HCT116 (cell line): ENCODE results near the gene ID1. TPM values are rescaled to one million over a fixed set of nuclear protein-coding genes. Genes with fewer than 3 reads are reported as not detected.

Experiments used
- ATAC-seq: fragments of 200-7000 bp; cut with Tn5 transposase; 2 replicates; pipeline ENCODE4 v1.9.1; 2020; ENCODE audit warnings: mild to moderate bottlenecking, moderate library complexity
- BruUV-seq: library from RNA; stranded (reverse); fragments of 400-500 nt; replicated peaks from 2 replicates; lab custom pipeline; 2021; lab: Mats Ljungman, UMichigan
- CTCF ChIA-PET: fragments of 300-600 bp; sonication (Branson Sonifier 250); formaldehyde crosslinking; loops from one replicate; lab custom pipeline; 2021; ENCODE audit warnings: antibody characterized with exemption; lab: Charles Lee
- POLR2A ChIA-PET: fragments of 300-600, 350-600 bp; sonication (Branson Sonifier 250); formaldehyde crosslinking; loops from one replicate; lab custom pipeline; 2021; ENCODE audit warnings: antibody characterized with exemption; lab: Charles Lee
- RAD21 ChIA-PET, 2 experiments: fragments of 300-600 bp; sonication (Branson Sonifier 250); formaldehyde crosslinking; loops; one replicate each; lab custom pipeline; 2023; ENCODE audit warnings: low total read pairs in 2 of 2; ENCODE audit not compliant: uncharacterized antibody in 2 of 2, unreplicated experiment in 2 of 2, low non-redundant PET in 1 of 2; lab: Charles Lee
- DNase-seq: peaks from one replicate; pipeline ENCODE4 v3.0.0-alpha.2; 2010; ENCODE audit warnings: low read depth, low spot score
- H2AFZ ChIP-seq: fragments of 200-600 bp; shearing (Covaris generic), sonication (generic); 2 replicates; pipeline ENCODE4 v1.6.1; 2017; ENCODE audit warnings: low read depth, mixed run types, mixed read lengths, antibody characterized with exemption, low read length; ENCODE audit not compliant: poor library complexity, severe bottlenecking
- H3K27ac ChIP-seq: 2 replicates; pipeline ENCODE4 v1.5.1; 2012; ENCODE audit warnings: low read depth, low read length
- H3K27me3 ChIP-seq: fragments of 200-600 bp; sonication (generic); 2 replicates; pipeline ENCODE4 v1.6.1; 2016; ENCODE audit warnings: mixed run types, low read length, mixed read lengths; ENCODE audit not compliant: insufficient read depth
- H3K36me3 ChIP-seq, 2 experiments: fragments of 200-500 bp in 1 of 2; fragments of 200-600 bp in 1 of 2; sonication (Bioruptor generic) in 1 of 2; sonication (generic) in 1 of 2; 2 replicates each; pipeline versions ENCODE4 v1.5.1 to v1.6.1; 2014 to 2016; ENCODE audit warnings: low read length in 2 of 2, inconsistent platforms in 1 of 2, mixed read lengths in 1 of 2, mixed run types in 1 of 2; ENCODE audit not compliant: insufficient read depth in 2 of 2, control insufficient read depth in 1 of 2
- H3K4me1 ChIP-seq, 2 experiments: fragments of 200-600 bp in 1 of 2; sonication (generic) in 1 of 2; 2 replicates each; pipeline versions ENCODE4 v1.5.1 to v1.6.1; 2012 to 2017; ENCODE audit warnings: low read length in 2 of 2, inconsistent platforms in 1 of 2, mild to moderate bottlenecking in 1 of 2, mixed read lengths in 1 of 2, mixed run types in 1 of 2, moderate library complexity in 1 of 2; ENCODE audit not compliant: insufficient read depth in 2 of 2, control insufficient read depth in 1 of 2
- H3K4me2 ChIP-seq: fragments of 200-600 bp; sonication (generic); 2 replicates; pipeline ENCODE4 v1.6.1; 2017; ENCODE audit warnings: mixed run types, low read length, mixed read lengths
- H3K4me3 ChIP-seq, 2 experiments: fragments of 200-600 bp in 1 of 2; sonication (generic) in 1 of 2; replicated peaks in 1 of 2; 2 replicates each; pipeline ENCODE4 v1.5.1; 2011 to 2016; ENCODE audit warnings: low read length in 2 of 2, control low read depth in 1 of 2, low read depth in 1 of 2, mild to moderate bottlenecking in 1 of 2, mixed read lengths in 1 of 2, mixed run types in 1 of 2
- H3K79me2 ChIP-seq: fragments of 200-600 bp; sonication (generic); 2 replicates; pipeline ENCODE4 v1.6.1; 2017; ENCODE audit warnings: mild to moderate bottlenecking, mixed run types, low read length, moderate library complexity, mixed read lengths; ENCODE audit not compliant: insufficient read depth
- H3K9ac ChIP-seq: fragments of 200-600 bp; sonication (generic); 2 replicates; pipeline ENCODE4 v1.6.1; 2016; ENCODE audit warnings: low read length, mixed read lengths
- H3K9me2 ChIP-seq: fragments of 200-600 bp; sonication (generic), shearing (Covaris generic); 2 replicates; pipeline ENCODE4 v1.6.1; 2017; ENCODE audit warnings: mixed run types, mild to moderate bottlenecking, moderate library complexity; ENCODE audit not compliant: insufficient read depth
- H3K9me3 ChIP-seq, 2 experiments: fragments of 200-500 bp in 1 of 2; fragments of 200-600 bp in 1 of 2; sonication (Bioruptor generic) in 1 of 2; sonication (generic) in 1 of 2; 2 replicates each; pipeline ENCODE4 v1.6.1; 2014 to 2017; ENCODE audit warnings: low read length in 2 of 2, mixed read lengths in 2 of 2, inconsistent platforms in 1 of 2, low read depth in 1 of 2, mild to moderate bottlenecking in 1 of 2, mixed run types in 1 of 2, moderate library complexity in 1 of 2; ENCODE audit not compliant: control insufficient read depth in 1 of 2, insufficient read depth in 1 of 2
- H4K20me1 ChIP-seq: fragments of 200-600 bp; sonication (generic), shearing (Covaris generic); 2 replicates; pipeline ENCODE4 v1.6.1; 2017; ENCODE audit warnings: mixed run types, mild to moderate bottlenecking, moderate library complexity; ENCODE audit not compliant: insufficient read depth
- ATF3 ChIP-seq: IDR thresholded peaks from 2 replicates; pipeline ENCODE4 v1.6.1; 2012
- CBX3 ChIP-seq: IDR thresholded peaks from 2 replicates; pipeline ENCODE4 v1.6.1; 2012; ENCODE audit warnings: low read depth
- ELF1 ChIP-seq: IDR thresholded peaks from 2 replicates; pipeline ENCODE4 v1.6.1; 2012; ENCODE audit warnings: low read depth, borderline replicate concordance
- EZH2 ChIP-seq: fragments of 200-600 bp; sonication (generic); IDR thresholded peaks from 2 replicates; pipeline ENCODE4 v1.6.1; 2017; ENCODE audit warnings: antibody characterized with exemption, mixed run types
- FOSL1 ChIP-seq: IDR thresholded peaks from 2 replicates; pipeline ENCODE4 v1.6.1; 2012; ENCODE audit warnings: low read depth
- JUND ChIP-seq: IDR thresholded peaks from 2 replicates; pipeline ENCODE4 v1.6.1; 2012
- POLR2A ChIP-seq: IDR thresholded peaks from 2 replicates; pipeline ENCODE4 v1.7.0; 2011; ENCODE audit warnings: borderline replicate concordance; ENCODE audit not compliant: insufficient read depth, insufficient read length; ENCODE audit errors: extremely low read depth
- POLR2AphosphoS5 ChIP-seq: IDR thresholded peaks from 2 replicates; pipeline ENCODE4 v1.6.1; 2011; ENCODE audit warnings: mild to moderate bottlenecking, low read depth, low read length, moderate library complexity
- RAD21 ChIP-seq: IDR thresholded peaks from 2 replicates; pipeline ENCODE4 v1.6.1; 2012; ENCODE audit warnings: low read depth, mild to moderate bottlenecking
- SIN3A ChIP-seq: IDR thresholded peaks from 2 replicates; pipeline ENCODE4 v1.6.1; 2012; ENCODE audit warnings: low read depth
- SP1 ChIP-seq: IDR thresholded peaks from 2 replicates; pipeline ENCODE4 v1.6.1; 2012; ENCODE audit warnings: low read depth
- YY1 ChIP-seq: IDR thresholded peaks from 2 replicates; pipeline ENCODE4 v1.6.1; 2011; ENCODE audit warnings: low read length, low read depth, moderate library complexity, mild to moderate bottlenecking; ENCODE audit not compliant: insufficient replicate concordance; ENCODE audit errors: extremely low read depth
- intact Hi-C: fragments of 100-400 bp; cut with micrococcal nuclease; formaldehyde crosslinking; loops from 2 replicates; pipeline ENCODE4 v1.10.0; 2022
- total RNA-seq: library from RNA; stranded (reverse); gene quantifications from one replicate; pipeline ENCODE4 v1.2.1, GENCODE V29; 2021; ENCODE audit not compliant: unreplicated experiment
- TF ChIP-seq, protein P1 (sequence below): IDR thresholded peaks from 2 replicates; pipeline ENCODE4 v1.6.1; 2011; ENCODE audit warnings: mild to moderate bottlenecking, low read length, moderate library complexity; ENCODE audit not compliant: insufficient replicate concordance; ENCODE audit errors: extremely low read depth
- TF ChIP-seq, protein P2 (sequence below): IDR thresholded peaks from 2 replicates; pipeline ENCODE4 v1.6.1; 2012

The ID1 gene
- total RNA-seq, 1 experiment from 2014 or later = 811 TPM

DNA sequence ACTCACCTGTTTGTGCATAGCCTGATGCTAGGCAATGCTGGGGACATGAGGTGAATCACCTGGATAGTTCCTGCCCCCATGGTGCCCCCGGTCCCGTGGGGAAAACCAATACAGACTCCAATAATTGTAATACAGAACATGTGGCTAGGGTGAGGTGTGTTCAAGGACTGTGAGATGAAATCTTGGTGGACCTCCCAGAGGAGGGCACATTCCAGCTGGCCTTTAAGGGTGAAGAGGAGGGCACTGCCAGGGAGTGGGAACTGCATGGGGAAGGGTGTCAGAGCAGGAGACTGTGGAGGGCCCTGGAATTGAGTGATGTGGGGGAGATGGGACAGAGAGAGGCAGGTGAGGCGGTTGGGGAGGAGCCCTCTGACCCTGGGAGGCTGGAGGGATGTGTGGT is 35.2 kb downstream of the ID1 start:
- H3K27ac ChIP-seq = no peak overlapping the region
- H3K27me3 ChIP-seq = no peaks in the 10 kb centered on the region
- no peak for ATAC-seq
- H3K9ac ChIP-seq = no peak overlapping the region
- TF ChIP-seq, protein P1, sequence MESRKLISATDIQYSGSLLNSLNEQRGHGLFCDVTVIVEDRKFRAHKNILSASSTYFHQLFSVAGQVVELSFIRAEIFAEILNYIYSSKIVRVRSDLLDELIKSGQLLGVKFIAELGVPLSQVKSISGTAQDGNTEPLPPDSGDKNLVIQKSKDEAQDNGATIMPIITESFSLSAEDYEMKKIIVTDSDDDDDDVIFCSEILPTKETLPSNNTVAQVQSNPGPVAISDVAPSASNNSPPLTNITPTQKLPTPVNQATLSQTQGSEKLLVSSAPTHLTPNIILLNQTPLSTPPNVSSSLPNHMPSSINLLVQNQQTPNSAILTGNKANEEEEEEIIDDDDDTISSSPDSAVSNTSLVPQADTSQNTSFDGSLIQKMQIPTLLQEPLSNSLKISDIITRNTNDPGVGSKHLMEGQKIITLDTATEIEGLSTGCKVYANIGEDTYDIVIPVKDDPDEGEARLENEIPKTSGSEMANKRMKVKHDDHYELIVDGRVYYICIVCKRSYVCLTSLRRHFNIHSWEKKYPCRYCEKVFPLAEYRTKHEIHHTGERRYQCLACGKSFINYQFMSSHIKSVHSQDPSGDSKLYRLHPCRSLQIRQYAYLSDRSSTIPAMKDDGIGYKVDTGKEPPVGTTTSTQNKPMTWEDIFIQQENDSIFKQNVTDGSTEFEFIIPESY = no peak
- TF ChIP-seq, all 23 proteins: peak for 0
- Histone ChIP-seq H3K36me3 (no peaks in the 10 kb centered on the region), H3K9me2 (no peaks in the 10 kb centered on the region), H4K20me1 (no peaks in the 10 kb centered on the region), H2AFZ (no peak overlapping the region), H3K4me3 (no peak overlapping the region), H3K4me2 (no peak overlapping the region), H3K9me3 (no peaks in the 10 kb centered on the region), H3K79me2 (no peaks in the 10 kb centered on the region), H3K4me1 (peaks cover 12 to 20% of the 10 kb centered on the region in 2 experiments)
- ChIA-PET POLR2A (no interaction called here), RAD21 (no interaction called here), CTCF (no interaction called here)
- intact Hi-C loops = no loop called here
- DNase-seq = no peak
- no TSS peak for BruUV-seq

DNA sequence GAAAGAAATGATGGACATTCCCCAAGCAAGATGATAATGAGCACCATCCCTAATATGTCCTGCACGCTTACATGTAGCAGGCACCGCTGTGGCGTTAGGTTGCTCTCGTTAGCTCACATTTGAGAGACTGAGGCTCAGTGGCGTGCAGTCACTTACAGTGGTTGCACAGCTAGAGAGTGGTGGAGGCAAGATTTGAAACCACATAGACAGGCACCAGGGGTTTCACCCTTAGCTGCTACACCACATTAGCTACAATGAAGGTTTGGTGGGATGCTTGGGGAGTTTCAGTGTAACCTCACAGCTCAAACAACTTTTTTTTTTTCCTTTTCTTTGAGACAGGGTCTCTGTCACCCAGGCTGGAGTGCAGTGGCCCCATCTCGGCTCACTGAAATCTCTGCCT is 36.3 kb downstream of the ID1 start:
- Histone ChIP-seq H4K20me1 (no peaks in the 10 kb centered on the region), H3K4me3 (no peak overlapping the region), H3K4me2 (no peak overlapping the region), H3K27ac (no peak overlapping the region), H2AFZ (no peak overlapping the region), H3K36me3 (no peaks in the 10 kb centered on the region), H3K79me2 (no peaks in the 10 kb centered on the region), H3K27me3 (no peaks in the 10 kb centered on the region), H3K4me1 (peaks cover 15 to 28% of the 10 kb centered on the region in 2 experiments), H3K9ac (no peak overlapping the region), H3K9me2 (no peaks in the 10 kb centered on the region), H3K9me3 (no peaks in the 10 kb centered on the region)
- BruUV-seq = no TSS peak
- no peak for DNase-seq
- ChIA-PET RAD21 (no interaction called here), CTCF (interaction anchor here (1.7 kb wide), 1 partner anchor 20 kb away, joined by 7 read pairs; no protein-coding TSS in a partner anchor), POLR2A (interaction anchor here (0.7 to 0.9 kb wide), 2 partner anchors 81 to 82 kb away, joined by 3 read pairs; no protein-coding TSS in a partner anchor)
- intact Hi-C loops = no loop called here
- no peak for ATAC-seq
- TF ChIP-seq POLR2A (no peak), POLR2AphosphoS5 (no peak), ATF3 (no peak), SIN3A (no peak), EZH2 (no peak), JUND (no peak), SP1 (no peak), FOSL1 (no peak), YY1 (no peak), RAD21 (no peak), ELF1 (no peak), CBX3 (no peak)
- TF ChIP-seq, protein P2, sequence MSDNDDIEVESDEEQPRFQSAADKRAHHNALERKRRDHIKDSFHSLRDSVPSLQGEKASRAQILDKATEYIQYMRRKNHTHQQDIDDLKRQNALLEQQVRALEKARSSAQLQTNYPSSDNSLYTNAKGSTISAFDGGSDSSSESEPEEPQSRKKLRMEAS = no peak
- TF ChIP-seq, protein P1 = no peak
